ENCODE measurements around the gene RIPOR2. TPM values are rescaled to one million over a fixed set of nuclear protein-coding genes. Genes with fewer than 3 reads are reported as not detected.

The RIPOR2 gene
- total RNA-seq, 1 experiment from 2014 or later = 5.0 TPM

- TF ChIP-seq, protein P1, sequence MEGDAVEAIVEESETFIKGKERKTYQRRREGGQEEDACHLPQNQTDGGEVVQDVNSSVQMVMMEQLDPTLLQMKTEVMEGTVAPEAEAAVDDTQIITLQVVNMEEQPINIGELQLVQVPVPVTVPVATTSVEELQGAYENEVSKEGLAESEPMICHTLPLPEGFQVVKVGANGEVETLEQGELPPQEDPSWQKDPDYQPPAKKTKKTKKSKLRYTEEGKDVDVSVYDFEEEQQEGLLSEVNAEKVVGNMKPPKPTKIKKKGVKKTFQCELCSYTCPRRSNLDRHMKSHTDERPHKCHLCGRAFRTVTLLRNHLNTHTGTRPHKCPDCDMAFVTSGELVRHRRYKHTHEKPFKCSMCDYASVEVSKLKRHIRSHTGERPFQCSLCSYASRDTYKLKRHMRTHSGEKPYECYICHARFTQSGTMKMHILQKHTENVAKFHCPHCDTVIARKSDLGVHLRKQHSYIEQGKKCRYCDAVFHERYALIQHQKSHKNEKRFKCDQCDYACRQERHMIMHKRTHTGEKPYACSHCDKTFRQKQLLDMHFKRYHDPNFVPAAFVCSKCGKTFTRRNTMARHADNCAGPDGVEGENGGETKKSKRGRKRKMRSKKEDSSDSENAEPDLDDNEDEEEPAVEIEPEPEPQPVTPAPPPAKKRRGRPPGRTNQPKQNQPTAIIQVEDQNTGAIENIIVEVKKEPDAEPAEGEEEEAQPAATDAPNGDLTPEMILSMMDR (conservative IDR thresholded peaks at IDR 0.05) = no peak
- Histone ChIP-seq H3K27ac (ENCODE audit: insufficient read length, low read depth, low read length) (no peak overlapping the region), H3K4me1 (ENCODE audit: insufficient read depth, low read length) (peaks cover 29% of the 10 kb centered on the region; the same call in 1 of the 2 replicates), H2BK12ac (ENCODE audit: insufficient read length, low read depth, low read length) (no peak overlapping the region), H3K79me2 (ENCODE audit: insufficient read depth, low read length) (peaks cover 14% of the 10 kb centered on the region; the same call in 1 of the 2 replicates), H3K23ac (ENCODE audit: insufficient read length, low read depth, low read length) (no peak overlapping the region), H3K4ac (ENCODE audit: low read depth, low read length) (no peak overlapping the region), H3K14ac (ENCODE audit: insufficient read depth, low read length) (no peak overlapping the region), H4K8ac (replicated peaks; ENCODE audit: insufficient read length, low read depth, low read length) (no peak overlapping the region), H3K9me3 (ENCODE audit: control insufficient read depth, low read depth, low read length) (no peaks in the 10 kb centered on the region), H3K79me1 (ENCODE audit: insufficient read depth, low read depth, low read length, poor library complexity, severe bottlenecking) (peaks cover 5% of the 10 kb centered on the region), H2BK5ac (ENCODE audit: insufficient read length, low read length) (no peak overlapping the region), H4K20me1 (ENCODE audit: control insufficient read depth, insufficient read depth, insufficient read length) (no peaks in the 10 kb centered on the region), H3K23me2 (ENCODE audit: insufficient read length, low read depth, low read length, poor library complexity, severe bottlenecking) (no peaks in the 10 kb centered on the region), H3K27me3 (ENCODE audit: insufficient read depth, low read length) (no peaks in the 10 kb centered on the region), H2BK120ac (ENCODE audit: low read depth, low read length, poor library complexity, severe bottlenecking) (no peak overlapping the region), H3K56ac (ENCODE audit: insufficient read length, low read depth, low read length) (no peak overlapping the region), H2BK20ac (ENCODE audit: low read depth, low read length, poor library complexity, severe bottlenecking) (no peak overlapping the region), H2AK5ac (ENCODE audit: insufficient read length, low read length) (no peak overlapping the region), H4K91ac (ENCODE audit: insufficient read length, low read depth, low read length) (no peak overlapping the region), H3K9ac (ENCODE audit: extremely low read depth, insufficient read length, low read length) (no peak overlapping the region), H2AFZ (ENCODE audit: low read length) (no peak overlapping the region), H3K4me2 (ENCODE audit: insufficient read depth, insufficient read length, low read length) (no peak overlapping the region), H3T11ph (ENCODE audit: low read length) (no peak overlapping the region), H2BK15ac (ENCODE audit: low read depth, low read length) (no peak overlapping the region), H4K5ac (ENCODE audit: insufficient read length, low read depth, low read length) (no peak overlapping the region), H3K18ac (ENCODE audit: insufficient read length, low read depth, low read length) (no peak overlapping the region)
- Mint-ChIP-seq H3K36me3 (ENCODE audit: insufficient read depth in 1 of 3, low read depth in 3 of 3) (peaks cover 6 to 9% (median 9%) of the 10 kb centered on the region in 3 experiments), H3K27ac (peak overlapping the region in 1 of 3 experiments; percentile 56; a peak in 1 of 7 replicates), H3K4me1 (peaks cover 46 to 65% of the 10 kb centered on the region in 2 experiments), H3K9me3 (peaks cover 7% of the 10 kb centered on the region in 2 experiments), H3K4me3 (no peak overlapping the region), H3K27me3 (ENCODE audit: low read depth) (no peaks in the 10 kb centered on the region)
- DNase-seq = no peak
- WGBS (ENCODE audit: extremely low coverage, insufficient read length, low lambda C conversion rate) = no CpG with 5 or more reads among the region's 2 CpGs
Observed at GRCh38 chr6:24922814-24923213, 12.9 kb downstream of the RIPOR2 start.

Data from H9 (cell line).